ENCODE data around the gene ELFN1. TPM values are rescaled to one million over a fixed set of nuclear protein-coding genes. Genes with fewer than 3 reads are reported as not detected.

Gene ELFN1
- polyA plus RNA-seq, 1 donor (not counting 4 experiments of a cell fraction or from before 2014, with no cell fraction given) = 0.03 TPM

DNA sequence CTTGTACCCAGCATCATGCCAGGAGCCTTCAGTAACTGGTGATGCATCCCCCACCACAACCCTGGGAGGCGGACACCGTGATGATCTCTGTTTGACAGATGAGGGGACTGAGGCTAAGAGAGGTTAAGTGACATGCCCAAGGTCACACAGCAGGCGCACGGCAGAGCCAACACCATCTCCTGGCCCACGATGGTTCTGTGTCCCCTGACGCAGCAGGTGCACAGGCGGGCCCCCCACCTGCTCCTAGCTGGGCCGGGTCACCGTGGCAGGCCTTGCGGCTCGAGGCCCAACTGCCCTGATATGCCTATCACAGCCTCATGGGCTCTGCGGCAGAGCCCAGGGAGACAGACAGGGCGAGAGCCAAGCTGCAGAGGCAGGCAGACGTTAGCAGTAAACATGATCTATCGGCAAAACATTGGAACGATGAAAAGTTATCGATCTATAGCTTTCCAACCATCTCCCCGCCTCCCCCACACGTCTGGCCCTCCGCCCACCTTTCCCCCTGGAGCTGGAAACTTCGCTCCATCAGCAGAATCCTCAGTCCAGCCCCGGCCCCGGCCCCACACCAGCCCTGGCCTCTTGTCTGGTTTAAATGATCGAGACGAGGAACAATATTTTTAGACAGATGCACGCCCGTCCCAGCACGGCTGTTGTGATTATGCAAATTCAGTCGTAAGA lies 65.9 kb downstream of the ELFN1 start:
- no peak for FAIRE-seq
- H3K9me3 ChIP-seq (ENCODE audit: control insufficient read depth, low read depth, low read length) = no peaks in the 10 kb centered on the region
- H3K4me1 ChIP-seq (ENCODE audit: control insufficient read depth, extremely low read depth, insufficient read depth, low read length) = no peaks in the 10 kb centered on the region
- H3K9ac ChIP-seq (ENCODE audit: control insufficient read depth, extremely low read depth, insufficient read depth, low read length) = no peak overlapping the region
- H3K4me3 ChIP-seq (ENCODE audit: control insufficient read depth in 2 of 3, extremely low read depth in 1 of 3, insufficient read depth in 2 of 3, low read depth in 1 of 3, low read length in 3 of 3) = no peak overlapping the region
- H3K9me1 ChIP-seq (ENCODE audit: control insufficient read depth, extremely low read depth, insufficient read depth, low read length) = no peaks in the 10 kb centered on the region
- no peaks in the 10 kb centered on the region for H4K20me1 ChIP-seq (ENCODE audit: control insufficient read depth, extremely low read depth, insufficient read depth, low read length)
- H3K36me3 ChIP-seq (ENCODE audit: control insufficient read depth in 2 of 2, extremely low read depth in 1 of 2, insufficient read depth in 2 of 2, low read length in 2 of 2) = no peaks in the 10 kb centered on the region
- dilution Hi-C loops (cut with MboI; ENCODE audit: extremely low pct_ligation_motif_present, low sequenced_read_pairs) = no loop called here
- no peak overlapping the region for H3K27ac ChIP-seq (ENCODE audit: control insufficient read depth, insufficient read depth, low read length)
- no peaks in the 10 kb centered on the region for H3K79me2 ChIP-seq (ENCODE audit: control insufficient read depth, insufficient read depth, low read length)
- TF ChIP-seq EZH2 (IDR thresholded peaks at IDR 0.05; ENCODE audit: low read length) (no peak), CTCF (optimal IDR thresholded peaks at IDR 0.05 in 1 of 3, IDR thresholded peaks at IDR 0.05 in 1 of 3, conservative IDR thresholded peaks at IDR 0.05 in 1 of 3; ENCODE audit: extremely low read depth in 1 of 3, insufficient read depth in 2 of 3, low read length in 3 of 3) (no peak)
- H3K27me3 ChIP-seq (ENCODE audit: control insufficient read depth, extremely low read depth, insufficient read depth, low read length) = peaks cover 7% of the 10 kb centered on the region
- no peak overlapping the region for H2AFZ ChIP-seq (ENCODE audit: control insufficient read depth, low read length)
- no peak overlapping the region for H3K4me2 ChIP-seq (ENCODE audit: control insufficient read depth, extremely low read depth, insufficient read depth, low read depth, low read length)
- DNase-seq (ENCODE audit: low read depth, low spot score) = no peak

GRCh38 chr7:1736484-1736817 lies 66.4 kb downstream of the ELFN1 start:
- no peak overlapping the region for H3K4me2 ChIP-seq (ENCODE audit: control insufficient read depth, extremely low read depth, insufficient read depth, low read depth, low read length)
- H4K20me1 ChIP-seq (ENCODE audit: control insufficient read depth, extremely low read depth, insufficient read depth, low read length) = no peaks in the 10 kb centered on the region
- H3K36me3 ChIP-seq (ENCODE audit: control insufficient read depth in 2 of 2, extremely low read depth in 1 of 2, insufficient read depth in 2 of 2, low read length in 2 of 2) = no peaks in the 10 kb centered on the region
- no peak for TF ChIP-seq EZH2 (IDR thresholded peaks at IDR 0.05; ENCODE audit: low read length)
- TF ChIP-seq CTCF (optimal IDR thresholded peaks at IDR 0.05 in 1 of 3, IDR thresholded peaks at IDR 0.05 in 1 of 3, conservative IDR thresholded peaks at IDR 0.05 in 1 of 3; ENCODE audit: extremely low read depth in 1 of 3, insufficient read depth in 2 of 3, low read length in 3 of 3) = no peak
- peaks cover 7% of the 10 kb centered on the region for H3K27me3 ChIP-seq (ENCODE audit: control insufficient read depth, extremely low read depth, insufficient read depth, low read length)
- H3K27ac ChIP-seq (ENCODE audit: control insufficient read depth, insufficient read depth, low read length) = no peak overlapping the region
- no peak overlapping the region for H3K4me3 ChIP-seq (ENCODE audit: control insufficient read depth in 2 of 3, extremely low read depth in 1 of 3, insufficient read depth in 2 of 3, low read depth in 1 of 3, low read length in 3 of 3)
- H3K9me1 ChIP-seq (ENCODE audit: control insufficient read depth, extremely low read depth, insufficient read depth, low read length) = no peaks in the 10 kb centered on the region
- no peak overlapping the region for H3K9ac ChIP-seq (ENCODE audit: control insufficient read depth, extremely low read depth, insufficient read depth, low read length)
- no peak for FAIRE-seq
- H3K9me3 ChIP-seq (ENCODE audit: control insufficient read depth, low read depth, low read length) = no peaks in the 10 kb centered on the region
- no peak overlapping the region for H2AFZ ChIP-seq (ENCODE audit: control insufficient read depth, low read length)
- no peak for DNase-seq (ENCODE audit: low read depth, low spot score)
- no peaks in the 10 kb centered on the region for H3K79me2 ChIP-seq (ENCODE audit: control insufficient read depth, insufficient read depth, low read length)
- dilution Hi-C loops (cut with MboI; ENCODE audit: extremely low pct_ligation_motif_present, low sequenced_read_pairs) = no loop called here
- no peaks in the 10 kb centered on the region for H3K4me1 ChIP-seq (ENCODE audit: control insufficient read depth, extremely low read depth, insufficient read depth, low read length)

Measured in keratinocyte (primary cell).